K562 (cell line): ENCODE data around the gene INO80E. TPM values are rescaled to one million over a fixed set of nuclear protein-coding genes. Genes with fewer than 3 reads are reported as not detected.

Source experiments
- ARID1B ChIP-seq: fragments of 450-650 bp; IDR thresholded peaks from 2 replicates; pipeline ENCODE4 v1.6.1; 2016; ENCODE audit warnings: antibody characterized with exemption, mild to moderate bottlenecking, inconsistent platforms
- ETV1 ChIP-seq: fragments of 450-650 bp; conservative IDR thresholded peaks from 2 replicates; pipeline ENCODE4 v1.6.1; 2016; ENCODE audit warnings: missing genetic modification characterization, control low read depth, low read depth, missing compliant biosample characterization
- ETV5 ChIP-seq: sonication (generic); formaldehyde crosslinking; IDR thresholded peaks from 2 replicates; pipeline ENCODE4 v1.4.0; 2020; ENCODE audit warnings: low read depth, mild to moderate bottlenecking, missing genetic modification reagents
- GABPA ChIP-seq: fragments of 200-800 bp; sonication (Bioruptor generic); conservative IDR thresholded peaks from 2 replicates; pipeline ENCODE4 v1.6.1; 2016; ENCODE audit warnings: low read depth, missing genetic modification characterization, missing compliant biosample characterization
- RBBP5 ChIP-seq: fragments of 200-600 bp; sonication (generic); IDR thresholded peaks from 2 replicates; pipeline ENCODE4 v1.6.1; 2012; ENCODE audit warnings: borderline replicate concordance, mild to moderate bottlenecking, low read length, control low read depth, inconsistent platforms; ENCODE audit not compliant: insufficient read depth, poor library complexity, severe bottlenecking
- RBM25 ChIP-seq: fragments of 200-400 bp; formaldehyde crosslinking; IDR thresholded peaks from 2 replicates; pipeline ENCODE4 v1.6.1; 2018; ENCODE audit warnings: low read length, low read depth, moderate library complexity; ENCODE audit not compliant: severe bottlenecking
- RFX1 ChIP-seq: fragments of 450-650 bp; IDR thresholded peaks from 2 replicates; pipeline ENCODE4 v1.6.1; 2016; ENCODE audit warnings: mild to moderate bottlenecking, moderate library complexity
- SAP30 ChIP-seq: fragments of 200-600 bp; sonication (generic); IDR thresholded peaks from 2 replicates; pipeline ENCODE4 v1.6.1; 2012; ENCODE audit warnings: borderline replicate concordance, low read depth, mild to moderate bottlenecking, moderate library complexity, low read length, control low read depth, inconsistent platforms; ENCODE audit not compliant: insufficient read depth, poor library complexity, severe bottlenecking
- SMARCA4 ChIP-seq: fragments of 450-650 bp; IDR thresholded peaks from 2 replicates; pipeline ENCODE4 v1.6.1; 2016
- SPI1 ChIP-seq: IDR thresholded peaks from 2 replicates; pipeline ENCODE4 v1.6.1; 2011; ENCODE audit warnings: low read depth, low read length, control low read depth, borderline replicate concordance
- TAF7 ChIP-seq: fragments of 450-650 bp; IDR thresholded peaks from 2 replicates; pipeline ENCODE4 v1.6.1; 2016; ENCODE audit warnings: missing genetic modification characterization, missing compliant biosample characterization
- polyA plus RNA-seq, 8 experiments: library from polyadenylated mRNA; depleted of rRNA in 4 of 8; stranded (reverse) in 5 of 8; unstranded in 3 of 8; fragments of >200 nt; fragmentation: Nextera tagmentation in 2 of 8; fragmentation: Illumina TruSeq in 1 of 8; extraction: Ambion mirVana in 2 of 8; extraction: Trizol in 1 of 8; gene quantifications; 2 replicates each; pipeline versions ENCODE4 v1.2.1 to v1.2.3, GENCODE V29; 2011 to 2014; ENCODE audit warnings: inconsistent platforms in 1 of 8, missing spikeins in 1 of 8
- total RNA-seq, 7 experiments: library from RNA; depleted of rRNA in 6 of 7; stranded (reverse); fragments of >200 nt in 6 of 7; fragmentation: Illumina TruSeq in 2 of 7; extraction: Trizol in 2 of 7; gene quantifications; 2 replicates each; pipeline versions ENCODE4 v1.2.1 to v1.2.3, GENCODE V29; 2011 to 2021; ENCODE audit warnings: low replicate concordance in 1 of 7
- TF ChIP-seq, protein P1 (sequence below), 2 experiments: IDR thresholded peaks in 1 of 2; conservative IDR thresholded peaks in 1 of 2; 2 replicates each; pipeline ENCODE4 v1.6.1; 2016; ENCODE audit warnings: low read depth in 2 of 2, mild to moderate bottlenecking in 1 of 2, missing compliant biosample characterization in 1 of 2, missing genetic modification characterization in 1 of 2, moderate library complexity in 1 of 2
- TF ChIP-seq, protein P2 (sequence below): sonication (generic); IDR thresholded peaks from 2 replicates; pipeline ENCODE4 v1.6.1; 2016

The INO80E gene
- total and polyA plus RNA-seq, 9 of the 15 experiments (the other 6 are each of a cell fraction or from before 2014, with no cell fraction given) = 0.31 to 102 (median 49.3) TPM

DNA sequence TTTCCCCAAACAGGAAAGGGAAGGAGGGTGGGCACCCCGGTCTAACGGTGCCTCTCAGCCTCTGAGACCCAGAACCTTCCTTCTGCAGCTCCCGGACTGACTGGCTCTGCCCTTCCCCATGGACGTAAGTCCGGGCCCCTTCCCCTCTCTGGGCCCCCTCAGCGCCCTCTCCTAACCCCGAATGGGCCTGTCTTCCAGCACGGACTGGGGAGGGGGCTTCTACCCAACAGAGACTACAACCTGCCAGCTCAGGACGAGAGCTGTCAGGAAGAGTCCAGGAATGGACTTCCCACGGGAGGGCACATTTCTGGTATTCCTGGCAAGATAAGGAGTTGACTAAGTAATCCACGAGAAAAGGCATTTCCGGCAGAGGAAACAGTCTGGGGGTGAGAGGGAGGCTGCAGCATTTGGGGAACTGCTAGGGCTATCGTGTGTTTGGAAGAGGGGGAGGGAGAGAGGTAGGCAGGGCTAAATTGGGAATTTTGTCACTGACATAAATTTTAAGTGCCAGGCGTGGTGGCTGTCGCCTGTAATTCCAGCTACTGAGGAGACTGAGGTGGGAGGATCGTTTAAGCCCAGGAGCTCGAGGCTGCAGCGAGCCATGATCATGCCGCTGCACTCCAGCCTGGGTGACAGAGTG lies 57.5 kb downstream of the INO80E start (continued):
- TF ChIP-seq SAP30 = peak; percentile 3
- TF ChIP-seq RBM25 = no peak
- TF ChIP-seq, protein P1, sequence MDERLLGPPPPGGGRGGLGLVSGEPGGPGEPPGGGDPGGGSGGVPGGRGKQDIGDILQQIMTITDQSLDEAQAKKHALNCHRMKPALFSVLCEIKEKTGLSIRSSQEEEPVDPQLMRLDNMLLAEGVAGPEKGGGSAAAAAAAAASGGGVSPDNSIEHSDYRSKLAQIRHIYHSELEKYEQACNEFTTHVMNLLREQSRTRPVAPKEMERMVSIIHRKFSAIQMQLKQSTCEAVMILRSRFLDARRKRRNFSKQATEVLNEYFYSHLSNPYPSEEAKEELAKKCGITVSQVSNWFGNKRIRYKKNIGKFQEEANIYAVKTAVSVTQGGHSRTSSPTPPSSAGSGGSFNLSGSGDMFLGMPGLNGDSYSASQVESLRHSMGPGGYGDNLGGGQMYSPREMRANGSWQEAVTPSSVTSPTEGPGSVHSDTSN (CRISPR knock-in tag; IDR thresholded peaks at IDR 0.05; ENCODE audit: low read depth) = no peak
- TF ChIP-seq, protein P1 (tag; conservative IDR thresholded peaks at IDR 0.05; ENCODE audit: low read depth) = 0 out of 2 replicates have a peak, but pooled peaks have one; percentile 11
- peak; percentile 48 for TF ChIP-seq ETV1 (tag)
- peak; percentile 48 for TF ChIP-seq GABPA (tag)
- TF ChIP-seq, protein P2, sequence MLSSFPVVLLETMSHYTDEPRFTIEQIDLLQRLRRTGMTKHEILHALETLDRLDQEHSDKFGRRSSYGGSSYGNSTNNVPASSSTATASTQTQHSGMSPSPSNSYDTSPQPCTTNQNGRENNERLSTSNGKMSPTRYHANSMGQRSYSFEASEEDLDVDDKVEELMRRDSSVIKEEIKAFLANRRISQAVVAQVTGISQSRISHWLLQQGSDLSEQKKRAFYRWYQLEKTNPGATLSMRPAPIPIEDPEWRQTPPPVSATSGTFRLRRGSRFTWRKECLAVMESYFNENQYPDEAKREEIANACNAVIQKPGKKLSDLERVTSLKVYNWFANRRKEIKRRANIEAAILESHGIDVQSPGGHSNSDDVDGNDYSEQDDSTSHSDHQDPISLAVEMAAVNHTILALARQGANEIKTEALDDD = 0 out of 2 replicates have a peak, but pooled peaks have one; percentile 21
- TF ChIP-seq TAF7 (tag) = 0 out of 2 replicates have a peak, but pooled peaks have one; percentile 17
- peak; percentile 40 for TF ChIP-seq RBBP5
- TF ChIP-seq ETV5 (CRISPR knock-in tag) = no peak
- TF ChIP-seq RFX1 = no peak
- TF ChIP-seq ARID1B = peak; percentile 33; the same call in 1 of the 2 replicates
- TF ChIP-seq SMARCA4 = peak; percentile 17; the same call in 1 of the 2 replicates
- peak; percentile 79; the same call in 1 of the 2 replicates for TF ChIP-seq SPI1
- TF ChIP-seq, all 486 proteins: peak for 18
